HG02870 (cell line): Measurements from ENCODE around the gene F11.
"Not testable (repeated sequence)": the region's sequence is repeated elsewhere in the genome, so short reads cannot be mapped to it uniquely, and the experiment has no call there.

Experiments used
- ATAC-seq: cut with Tn5 transposase; IDR thresholded peaks from one replicate; pipeline ENCODE4 v1.9.1; 2021; ENCODE audit warnings: mild to moderate bottlenecking, moderate library complexity; ENCODE audit not compliant: unreplicated experiment

Gene F11

DNA sequence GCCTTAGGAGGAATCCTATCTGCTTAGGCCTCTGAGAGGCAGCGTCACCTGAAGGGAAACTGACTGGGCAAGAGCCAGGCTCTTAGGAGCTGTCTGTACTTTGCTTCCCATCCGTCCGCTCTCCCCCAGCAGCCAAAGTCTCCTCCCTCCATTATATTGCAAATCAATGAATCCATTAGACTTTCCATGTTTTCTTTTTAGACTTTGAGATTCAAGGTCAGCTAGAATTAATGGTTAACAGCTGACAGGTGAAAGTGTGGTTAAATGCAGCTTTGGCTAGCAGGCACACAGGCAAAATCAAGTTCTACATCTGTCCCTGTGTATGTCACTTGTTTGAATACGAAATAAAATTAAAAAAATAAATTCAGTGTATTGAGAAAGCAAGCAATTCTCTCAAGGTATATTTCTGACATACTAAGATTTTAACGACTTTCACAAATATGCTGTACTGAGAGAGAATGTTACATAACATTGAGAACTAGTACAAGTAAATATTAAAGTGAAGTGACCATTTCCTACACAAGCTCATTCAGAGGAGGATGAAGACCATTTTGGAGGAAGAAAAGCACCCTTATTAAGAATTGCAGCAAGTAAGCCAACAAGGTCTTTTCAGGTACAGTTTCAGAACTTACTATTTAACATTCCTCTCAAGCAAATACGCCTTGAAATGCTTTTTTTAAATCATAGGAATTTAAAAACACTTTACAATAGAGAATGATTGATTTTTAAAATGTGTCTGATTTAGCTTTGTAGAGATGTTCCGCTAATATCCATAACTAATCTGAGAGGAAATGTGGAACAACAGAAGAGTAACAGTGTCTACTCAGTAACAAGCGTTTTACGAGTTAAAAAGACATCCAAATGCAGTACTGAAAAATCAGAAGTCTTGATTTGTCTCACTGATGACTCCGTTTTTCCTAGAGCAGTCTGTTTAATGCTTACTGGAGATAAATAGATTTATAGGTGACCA lies at the start of gene F11:
TSS of gene F11 (plus strand) at position 507 of the 970 bp plus-strand sequence. CDS start 948 bp downstream, outside the sequence.
- ATAC-seq, result no peak

GRCh38 chr4:186216465-186217024 lies 49.4 kb upstream of the F11 start:
- ATAC-seq, result no peak

GRCh38 chr4:186217733-186218293 lies 48.2 kb upstream of the F11 start:
- ATAC-seq, result no peak

DNA sequence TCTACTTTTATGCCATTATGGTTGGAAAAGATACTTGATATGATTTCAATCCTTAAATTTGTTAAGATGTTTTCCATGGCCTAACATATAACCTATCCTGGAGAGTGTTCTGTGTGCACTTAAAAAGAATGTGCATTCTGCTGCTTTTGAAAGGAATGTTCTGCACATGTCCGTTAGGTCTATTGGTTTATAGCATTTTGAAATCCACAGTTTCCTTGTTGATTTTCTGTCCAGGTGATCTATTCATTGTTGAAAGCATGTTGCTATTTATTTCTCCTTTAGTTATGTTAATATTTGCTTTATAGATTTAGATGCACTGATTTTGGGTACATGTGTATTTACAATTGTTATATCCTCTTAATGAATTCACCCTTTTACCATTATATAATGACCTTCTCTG lies 44.4 kb upstream of the F11 start:
- ATAC-seq, result no peak

DNA sequence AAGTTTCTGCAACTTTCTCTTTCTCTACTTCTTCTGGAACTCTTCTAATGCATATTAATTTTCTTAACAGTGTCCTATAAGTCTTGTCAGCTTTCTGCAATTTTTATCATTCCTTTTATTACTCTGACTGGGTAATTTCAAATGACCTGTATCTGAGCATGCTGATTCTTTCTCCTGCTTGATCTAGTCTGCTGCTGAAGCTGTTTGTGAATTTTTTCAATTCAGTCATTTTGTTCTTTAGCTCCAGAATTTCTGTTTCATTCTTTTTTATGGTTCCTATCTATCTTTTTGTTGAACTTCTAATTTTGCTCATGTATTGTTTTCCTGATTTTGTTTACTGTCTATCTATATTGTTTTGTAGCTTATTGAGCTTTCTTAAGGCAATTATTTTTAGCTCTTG lies 40.1 kb upstream of the F11 start:
- no peak for ATAC-seq

- no peak for ATAC-seq
Measured at GRCh38 chr4:186226521-186227189, 39.3 kb upstream of the F11 start.

DNA sequence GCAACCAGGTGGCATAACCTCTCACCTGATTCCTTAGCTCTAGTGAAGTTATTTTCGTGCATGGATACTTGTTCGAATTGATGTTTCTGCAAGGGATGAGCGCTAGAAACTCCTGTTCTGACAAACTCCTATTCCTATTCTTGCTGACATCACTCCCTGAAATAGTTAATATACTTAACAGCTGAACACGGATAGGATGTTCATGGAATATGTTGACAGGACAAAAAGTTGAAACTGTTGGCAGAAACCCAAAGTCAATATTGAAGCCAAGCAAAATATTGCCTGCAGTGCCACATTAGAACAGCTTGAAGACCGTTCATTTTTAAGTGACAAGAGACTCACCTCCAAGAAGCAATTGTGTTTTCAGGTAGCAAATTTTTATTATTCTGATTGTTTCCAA lies 38.8 kb upstream of the F11 start, which contains the start of gene KLKB1:
TSS of gene KLKB1 (plus strand) at position 287 of the 400 bp plus-strand sequence. CDS start 689 bp downstream, outside the sequence.
- ATAC-seq, result no peak

DNA sequence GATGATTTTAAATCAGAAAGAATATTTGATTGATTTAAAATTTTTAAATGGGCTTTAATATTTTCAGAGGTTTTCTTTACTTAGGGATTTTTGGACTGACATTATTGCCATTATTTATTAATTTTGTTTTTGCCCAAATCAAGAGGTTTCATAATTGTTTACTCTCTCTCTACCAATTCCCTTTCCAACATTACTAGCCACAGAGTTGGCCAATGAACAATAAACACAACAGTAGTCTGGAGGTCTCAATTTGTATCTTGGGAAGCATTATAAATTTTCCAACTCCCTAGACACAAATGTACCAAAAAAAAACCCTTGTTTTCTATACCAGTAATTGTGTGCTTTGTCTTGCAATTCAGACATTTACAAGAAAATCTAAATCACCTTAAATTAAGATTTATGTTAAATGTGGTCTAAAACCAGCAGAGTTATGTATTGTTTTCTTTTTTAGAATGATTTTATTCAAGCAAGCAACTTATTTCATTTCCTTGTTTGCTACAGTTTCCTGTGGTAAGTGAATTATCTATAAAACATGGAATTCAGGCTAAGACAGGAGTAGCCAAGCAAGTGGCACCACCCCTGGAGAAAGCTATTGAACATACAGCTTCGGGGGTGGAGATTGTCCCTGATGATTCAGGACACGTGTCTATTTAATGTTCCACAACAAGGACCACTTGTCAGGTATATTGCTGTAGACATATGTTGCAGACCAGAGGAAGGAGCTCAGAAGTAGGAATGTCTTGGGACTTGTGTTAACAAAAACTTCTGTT lies 38.1 kb upstream of the F11 start:
- no peak for ATAC-seq

GRCh38 chr4:186228514-186228894 lies 37.5 kb upstream of the F11 start:
- no peak for ATAC-seq

- ATAC-seq, result no peak
Measured at GRCh38 chr4:186234367-186234766, 31.6 kb upstream of the F11 start.

GRCh38 chr4:186236126-186236525 lies 29.9 kb upstream of the F11 start:
- ATAC-seq, result no peak

DNA sequence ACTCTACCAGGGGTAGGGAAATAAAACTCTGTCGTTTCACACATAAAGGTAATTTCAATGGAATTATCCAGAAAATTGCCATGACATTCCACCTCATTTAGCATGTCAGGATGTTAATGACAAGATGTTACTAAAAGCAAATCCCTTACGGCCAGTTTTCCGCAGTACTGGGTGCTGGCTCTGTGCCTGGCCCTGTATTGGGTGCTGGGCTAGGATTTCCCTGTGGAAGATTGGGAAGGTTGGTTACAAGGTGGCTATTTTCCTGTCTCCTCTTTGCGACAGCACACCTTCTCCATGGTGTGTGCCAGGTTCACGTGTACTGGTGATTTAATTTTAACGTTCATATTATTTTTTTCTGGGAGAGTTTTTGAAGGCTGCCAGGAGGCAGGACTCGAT lies 25.5 kb upstream of the F11 start:
- no peak for ATAC-seq

DNA sequence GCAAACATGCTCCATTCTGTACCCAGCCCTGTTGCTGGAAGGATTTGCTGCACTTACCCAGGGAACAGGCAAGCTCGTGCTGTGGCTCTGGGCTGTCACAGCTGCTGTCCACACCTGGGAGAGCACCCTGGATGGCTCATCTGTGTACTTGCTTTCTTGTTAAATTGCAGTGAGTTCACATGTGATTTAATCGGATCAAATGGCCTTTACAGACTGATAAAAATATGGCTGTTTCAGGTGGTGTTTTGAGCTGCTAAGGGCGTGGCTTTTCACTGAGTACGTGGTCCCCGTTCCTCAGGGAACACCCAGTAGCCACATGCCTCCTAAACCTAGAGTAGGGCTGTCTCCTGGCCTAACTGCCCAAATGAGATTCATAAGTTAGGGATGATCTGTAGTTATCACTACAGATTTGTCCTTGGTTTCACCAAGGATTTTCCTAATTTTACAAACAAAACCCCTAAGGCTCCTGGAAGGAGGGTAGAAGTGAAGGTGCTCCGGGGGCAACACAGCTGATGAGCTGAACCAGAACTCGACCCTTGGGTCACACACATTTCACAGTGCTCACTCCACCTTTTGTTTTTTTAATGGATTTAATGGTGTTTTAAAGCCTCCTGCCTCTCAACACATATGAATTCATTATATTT lies 25.0 kb upstream of the F11 start:
- no peak for ATAC-seq

DNA sequence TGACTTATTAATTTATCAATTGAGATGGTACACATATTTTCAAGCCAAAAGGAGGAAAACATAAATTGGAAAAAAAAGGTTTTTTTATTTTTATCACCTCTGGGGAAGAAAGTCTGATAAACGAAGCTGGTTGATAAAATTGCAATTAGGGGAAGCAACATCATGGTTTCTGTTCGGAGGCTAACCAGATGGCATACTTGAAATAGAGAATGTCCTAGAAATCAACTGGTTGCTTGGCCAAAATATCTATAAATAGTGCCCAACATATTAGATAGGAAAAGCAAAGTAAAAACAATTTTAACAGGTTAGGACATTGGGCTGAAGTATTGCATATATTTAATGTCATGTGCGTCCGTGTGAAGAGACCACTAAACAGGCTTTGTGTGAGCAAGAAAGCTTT lies 24.4 kb upstream of the F11 start:
- no peak for ATAC-seq

DNA sequence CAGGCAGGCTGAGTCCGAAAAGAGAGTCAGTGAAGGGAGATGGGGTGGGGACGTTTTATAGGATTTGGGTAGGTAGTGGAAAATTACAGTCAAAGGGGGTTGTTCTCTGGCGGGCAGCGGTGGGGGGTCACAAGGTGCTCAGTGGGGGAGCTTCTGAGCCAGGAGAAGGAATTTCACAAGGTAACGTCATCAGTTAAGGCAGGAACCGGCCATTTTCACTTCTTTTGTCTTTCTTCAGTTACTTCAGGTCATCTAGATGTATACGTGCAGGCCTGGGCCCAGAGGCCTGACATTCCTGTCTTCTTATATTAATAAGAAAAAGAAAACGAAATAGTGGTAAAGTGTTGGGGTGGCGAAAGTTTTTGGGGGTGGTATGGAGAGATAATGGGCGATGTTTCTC lies 24.0 kb upstream of the F11 start:
- not testable (repeated sequence) for ATAC-seq

- ATAC-seq, result no peak
Measured at GRCh38 chr4:186243331-186243730, 22.7 kb upstream of the F11 start.

GRCh38 chr4:186244835-186245234 lies 21.2 kb upstream of the F11 start:
- no peak for ATAC-seq

DNA sequence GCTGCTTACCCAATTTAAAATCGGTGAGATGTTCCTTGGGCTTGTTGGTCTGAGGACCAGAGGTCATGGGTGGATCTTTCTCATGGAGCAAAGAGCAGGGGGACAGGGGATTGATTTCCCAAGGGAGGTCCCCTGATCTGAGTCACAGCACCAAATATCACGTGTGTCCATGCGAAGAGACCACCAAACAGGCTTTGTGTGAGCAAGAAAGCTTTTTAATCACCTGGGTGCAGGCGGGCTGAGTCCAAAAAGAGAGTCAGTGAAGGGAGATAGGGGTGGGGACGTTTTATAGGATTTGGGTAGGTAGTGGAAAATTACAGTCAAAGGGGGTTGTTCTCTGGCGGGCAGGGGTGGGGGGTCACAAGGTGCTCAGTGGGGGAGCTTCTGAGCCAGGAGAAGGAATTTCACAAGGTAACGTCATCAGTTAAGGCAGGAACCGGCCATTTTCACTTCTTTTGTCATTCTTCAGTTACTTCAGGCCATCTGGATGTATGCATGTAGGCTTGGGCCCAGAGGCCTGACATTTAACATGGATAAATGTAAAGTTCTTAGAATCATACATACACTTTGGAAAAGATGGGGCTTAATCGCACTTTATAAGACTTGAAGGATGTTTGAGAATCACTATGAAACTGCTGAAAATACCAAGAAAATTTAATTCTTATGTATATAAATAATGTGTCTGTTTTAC lies 18.8 kb upstream of the F11 start:
- ATAC-seq, result not testable (repeated sequence)

GRCh38 chr4:186248643-186249042 lies 17.3 kb upstream of the F11 start:
- ATAC-seq, result no peak
